ENCODE measurements around the gene FBXO36.

- no peak for TF ChIP-seq CTCF (IDR thresholded peaks at IDR 0.05)
- TF ChIP-seq POLR2A (IDR thresholded peaks at IDR 0.05): no peak
These were observed 15.2 kb downstream of the FBXO36 start for GRCh38 chr2:229937537-229937936.

Data from body of pancreas (tissue), 4 donors.